KMS-11 (cell line): ENCODE measurements around the gene MAP3K9.

Experiments used
- H2AFZ ChIP-seq: fragments of 200-600 bp; sonication (generic); 2 replicates; pipeline ENCODE4 v1.6.1; 2016; ENCODE audit warnings: antibody characterized with exemption, mixed run types, low read depth
- H3K27ac ChIP-seq: fragments of 200-600 bp; sonication (generic); 2 replicates; pipeline ENCODE4 v1.6.1; 2016; ENCODE audit warnings: mild to moderate bottlenecking, mixed run types
- H3K27me3 ChIP-seq: fragments of 200-600 bp; sonication (generic); 2 replicates; pipeline ENCODE4 v1.6.1; 2017; ENCODE audit warnings: mild to moderate bottlenecking, low read depth, mixed run types, moderate library complexity; ENCODE audit not compliant: insufficient read depth
- H3K36me3 ChIP-seq: fragments of 200-600 bp; sonication (generic); 2 replicates; pipeline ENCODE4 v1.6.1; 2017; ENCODE audit warnings: mild to moderate bottlenecking, mixed run types; ENCODE audit not compliant: insufficient read depth
- H3K4me1 ChIP-seq: fragments of 200-600 bp; sonication (generic); 2 replicates; pipeline ENCODE4 v1.6.1; 2016; ENCODE audit warnings: mild to moderate bottlenecking, low read depth, mixed run types; ENCODE audit not compliant: poor library complexity, severe bottlenecking
- H3K4me2 ChIP-seq: fragments of 200-600 bp; sonication (generic); 2 replicates; pipeline ENCODE4 v1.7.0; 2016; ENCODE audit warnings: mild to moderate bottlenecking, mixed run types
- H3K4me3 ChIP-seq: fragments of 200-600 bp; sonication (generic); IDR thresholded peaks from 2 replicates; pipeline ENCODE4 v1.6.1; 2017; ENCODE audit warnings: low read depth, low read length, mixed read lengths; ENCODE audit not compliant: insufficient read depth
- H3K79me2 ChIP-seq: fragments of 200-600 bp; sonication (generic); 2 replicates; pipeline ENCODE4 v1.6.1; 2016; ENCODE audit warnings: low read depth, mixed run types; ENCODE audit not compliant: insufficient read depth
- H3K9ac ChIP-seq: fragments of 200-600 bp; sonication (generic); 2 replicates; pipeline ENCODE4 v1.6.1; 2016; ENCODE audit warnings: mild to moderate bottlenecking, mixed run types
- H4K20me1 ChIP-seq: fragments of 200-600 bp; sonication (generic); 2 replicates; pipeline ENCODE4 v1.6.1; 2016; ENCODE audit warnings: mild to moderate bottlenecking, mixed run types; ENCODE audit not compliant: insufficient read depth
- TF ChIP-seq, protein P1 (sequence below): fragments of 200-600 bp; sonication (generic); conservative IDR thresholded peaks from 2 replicates; pipeline ENCODE4 v1.6.1; 2017; ENCODE audit warnings: low read depth, mild to moderate bottlenecking, antibody characterized with exemption, low read length, moderate library complexity, mixed read lengths

MAP3K9 gene

DNA sequence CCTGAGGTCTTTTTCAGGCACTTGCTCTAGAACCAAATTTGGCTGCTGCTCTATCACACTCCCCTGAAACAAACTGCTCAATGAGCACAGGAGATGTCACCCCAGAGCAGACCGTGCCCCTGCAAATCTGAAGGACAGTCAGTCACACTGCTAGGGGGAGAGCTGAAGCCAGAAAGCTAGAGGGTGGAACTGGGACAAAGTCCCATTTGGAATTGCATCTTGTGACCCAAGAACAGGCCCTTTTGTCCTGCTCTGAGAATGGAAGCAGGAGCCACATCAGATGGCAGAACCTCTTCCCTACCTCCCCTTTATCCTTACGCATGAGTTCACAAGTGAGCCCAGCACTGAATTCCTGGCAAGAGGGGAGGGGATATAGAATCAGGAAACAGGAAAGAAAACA, 64.7 kb downstream of the MAP3K9 start:
- no peak overlapping the region for H3K27ac ChIP-seq
- H3K36me3 ChIP-seq: no peaks in the 10 kb centered on the region
- no peak overlapping the region for H3K4me3 ChIP-seq
- no peak overlapping the region for H3K4me2 ChIP-seq
- H2AFZ ChIP-seq: no peak overlapping the region
- no peaks in the 10 kb centered on the region for H3K79me2 ChIP-seq
- H4K20me1 ChIP-seq: no peaks in the 10 kb centered on the region
- no peak overlapping the region for H3K9ac ChIP-seq
- no peaks in the 10 kb centered on the region for H3K27me3 ChIP-seq
- H3K4me1 ChIP-seq: no peaks in the 10 kb centered on the region
- TF ChIP-seq, protein P1, sequence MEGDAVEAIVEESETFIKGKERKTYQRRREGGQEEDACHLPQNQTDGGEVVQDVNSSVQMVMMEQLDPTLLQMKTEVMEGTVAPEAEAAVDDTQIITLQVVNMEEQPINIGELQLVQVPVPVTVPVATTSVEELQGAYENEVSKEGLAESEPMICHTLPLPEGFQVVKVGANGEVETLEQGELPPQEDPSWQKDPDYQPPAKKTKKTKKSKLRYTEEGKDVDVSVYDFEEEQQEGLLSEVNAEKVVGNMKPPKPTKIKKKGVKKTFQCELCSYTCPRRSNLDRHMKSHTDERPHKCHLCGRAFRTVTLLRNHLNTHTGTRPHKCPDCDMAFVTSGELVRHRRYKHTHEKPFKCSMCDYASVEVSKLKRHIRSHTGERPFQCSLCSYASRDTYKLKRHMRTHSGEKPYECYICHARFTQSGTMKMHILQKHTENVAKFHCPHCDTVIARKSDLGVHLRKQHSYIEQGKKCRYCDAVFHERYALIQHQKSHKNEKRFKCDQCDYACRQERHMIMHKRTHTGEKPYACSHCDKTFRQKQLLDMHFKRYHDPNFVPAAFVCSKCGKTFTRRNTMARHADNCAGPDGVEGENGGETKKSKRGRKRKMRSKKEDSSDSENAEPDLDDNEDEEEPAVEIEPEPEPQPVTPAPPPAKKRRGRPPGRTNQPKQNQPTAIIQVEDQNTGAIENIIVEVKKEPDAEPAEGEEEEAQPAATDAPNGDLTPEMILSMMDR: no peak

DNA sequence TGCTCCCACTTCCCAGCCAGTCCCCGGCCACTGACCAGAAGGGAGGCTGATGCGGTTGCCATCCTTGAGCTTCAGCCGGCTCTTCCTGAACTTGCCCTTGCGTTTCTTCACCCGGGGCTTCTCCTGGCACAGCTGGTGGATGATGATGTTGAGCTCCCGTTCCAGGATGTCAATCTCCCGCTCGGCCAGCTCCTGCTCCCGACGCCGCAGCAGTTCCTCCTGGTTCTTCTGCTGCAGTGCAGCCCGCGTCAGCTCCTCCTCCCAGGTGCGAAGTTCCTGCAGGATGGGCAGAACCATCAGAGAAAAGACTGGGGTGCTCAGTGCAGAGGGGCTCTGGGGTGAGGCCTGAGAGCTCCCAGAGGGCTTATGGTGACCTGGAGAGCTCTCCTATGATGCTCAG, 67.0 kb downstream of the MAP3K9 start:
- Histone ChIP-seq H3K27me3 (no peaks in the 10 kb centered on the region), H4K20me1 (no peaks in the 10 kb centered on the region), H3K27ac (no peak overlapping the region), H3K36me3 (no peaks in the 10 kb centered on the region), H3K9ac (no peak overlapping the region), H3K4me1 (no peaks in the 10 kb centered on the region), H3K4me3 (no peak overlapping the region), H2AFZ (no peak overlapping the region), H3K4me2 (no peak overlapping the region), H3K79me2 (no peaks in the 10 kb centered on the region)
- TF ChIP-seq, protein P1: no peak

DNA sequence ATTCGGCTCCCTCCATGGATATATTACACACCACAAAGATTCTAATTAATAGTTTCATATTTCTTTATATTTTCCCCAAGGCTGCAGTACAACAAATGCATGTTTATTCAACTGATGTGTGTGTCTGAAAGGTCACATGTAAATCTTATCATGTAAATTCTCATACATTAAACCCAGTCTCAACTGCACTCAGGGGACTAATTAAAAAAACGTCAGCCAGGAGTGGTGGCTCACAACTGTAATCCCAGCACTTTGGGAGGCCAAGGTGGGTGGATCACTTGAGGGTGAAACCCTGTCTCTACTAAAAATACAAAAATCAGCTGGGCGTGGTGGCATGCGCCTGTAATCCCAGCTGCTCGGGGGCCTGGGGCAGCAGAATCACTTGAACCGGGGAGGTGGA, 67.8 kb downstream of the MAP3K9 start:
- no peaks in the 10 kb centered on the region for H3K79me2 ChIP-seq
- TF ChIP-seq, protein P1: no peak
- H3K27ac ChIP-seq: no peak overlapping the region
- H2AFZ ChIP-seq: no peak overlapping the region
- no peaks in the 10 kb centered on the region for H3K4me1 ChIP-seq
- no peaks in the 10 kb centered on the region for H4K20me1 ChIP-seq
- H3K4me3 ChIP-seq: no peak overlapping the region
- H3K36me3 ChIP-seq: no peaks in the 10 kb centered on the region
- H3K4me2 ChIP-seq: no peak overlapping the region
- H3K27me3 ChIP-seq: no peaks in the 10 kb centered on the region
- no peak overlapping the region for H3K9ac ChIP-seq

DNA sequence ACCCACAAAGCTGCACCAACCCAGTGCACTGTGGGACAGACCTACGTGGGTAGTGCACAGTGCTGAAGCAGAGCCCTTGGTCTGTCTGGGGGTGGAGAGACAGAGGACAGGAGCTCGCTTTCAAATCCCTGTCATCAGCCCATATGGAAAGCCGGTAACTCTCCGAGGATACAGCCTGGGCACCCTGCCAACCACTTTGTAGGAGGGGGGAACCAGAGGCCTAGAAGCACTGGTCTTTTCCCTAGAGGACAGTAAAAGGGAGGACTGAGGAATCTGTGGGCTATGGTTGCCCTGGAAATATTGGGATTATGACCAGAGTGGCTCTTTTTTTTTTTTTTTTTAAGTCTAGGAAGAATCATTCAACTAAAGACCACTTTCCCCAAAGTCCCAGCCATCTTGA, 74.3 kb downstream of the MAP3K9 start:
- Histone ChIP-seq H3K27me3 (no peaks in the 10 kb centered on the region), H3K4me2 (no peak overlapping the region), H3K79me2 (no peaks in the 10 kb centered on the region), H3K4me3 (no peak overlapping the region), H3K36me3 (no peaks in the 10 kb centered on the region), H2AFZ (no peak overlapping the region), H3K27ac (no peak overlapping the region), H4K20me1 (no peaks in the 10 kb centered on the region), H3K4me1 (no peaks in the 10 kb centered on the region), H3K9ac (no peak overlapping the region)
- TF ChIP-seq, protein P1: no peak
